Neural progenitor cell (in vitro differentiated cells): ENCODE data around the gene VAT1L.

Experiments
- CTCF ChIP-seq: fragments of 200-600 bp; sonication (generic); IDR thresholded peaks from 2 replicates; pipeline ENCODE4 v1.5.1; 2017; ENCODE audit warnings: antibody characterized with exemption, mild to moderate bottlenecking
- EZH2 ChIP-seq: fragments of 200-600 bp; sonication (generic); IDR thresholded peaks from 2 replicates; pipeline ENCODE4 v1.6.1; 2017; ENCODE audit warnings: antibody characterized with exemption, mild to moderate bottlenecking, moderate library complexity
- EZH2phosphoT487 ChIP-seq: fragments of 200-600 bp; sonication (generic); IDR thresholded peaks from 2 replicates; pipeline ENCODE4 v1.6.1; 2017; ENCODE audit warnings: antibody characterized with exemption

DNA sequence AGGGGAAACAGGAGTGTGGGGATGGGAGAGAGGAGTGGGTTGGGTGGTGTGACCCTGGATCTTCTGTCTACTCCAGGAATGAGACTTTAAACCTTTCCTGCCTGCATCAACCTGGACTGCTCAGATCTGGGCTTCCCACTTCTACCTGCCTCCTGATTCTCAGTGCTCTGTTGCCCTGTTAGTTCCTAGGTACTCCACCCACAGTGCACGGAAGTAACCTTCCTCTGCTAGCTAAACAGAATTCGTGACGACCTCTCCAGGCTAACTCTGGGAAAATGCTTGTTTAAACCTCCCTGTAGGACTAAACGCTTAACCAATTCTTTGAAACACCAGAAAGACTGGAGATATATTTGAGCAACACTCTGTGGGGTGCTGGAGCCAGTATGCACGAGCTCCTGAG, 150.5 kb downstream of the VAT1L start:
- TF ChIP-seq EZH2phosphoT487 (no peak), CTCF (no peak), EZH2 (no peak)
